ENCODE results near the gene SLC4A8.
"Not testable (repeated sequence)": the region's sequence is repeated elsewhere in the genome, so short reads cannot be mapped to it uniquely, and the experiment has no call there.

The SLC4A8 gene

GRCh38 chr12:51437431-51437830 lies 12.8 kb downstream of the SLC4A8 start:
- Mint-ChIP-seq H3K4me3 (no peak overlapping the region), H3K9me3 (no peaks in the 10 kb centered on the region), H3K27ac (no peak overlapping the region), H3K4me1 (peaks cover 7% of the 10 kb centered on the region), H3K36me3 (no peaks in the 10 kb centered on the region)
- ATAC-seq (no peak), DNase-seq (ENCODE audit: low spot score in 2 of 2) (no peak)

DNA sequence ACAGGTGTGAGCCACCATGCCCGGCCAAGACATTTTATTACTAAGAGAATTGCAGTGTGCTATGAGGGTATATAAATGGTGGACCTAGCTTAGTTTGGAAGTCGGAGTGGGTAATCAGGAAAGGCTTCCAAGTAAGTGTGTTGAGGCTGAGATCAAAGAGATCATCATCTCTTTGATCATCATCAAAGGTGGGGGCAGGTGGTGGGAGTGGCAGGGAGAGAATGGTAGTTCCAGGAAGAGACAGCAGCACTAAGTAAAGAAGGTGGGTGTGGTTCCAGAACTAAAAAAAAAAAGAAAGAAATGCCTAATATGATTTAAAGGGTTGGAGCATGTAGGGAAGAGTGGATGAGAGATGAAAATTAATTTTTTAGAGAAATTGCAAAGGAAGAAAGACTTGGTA lies 14.7 kb downstream of the SLC4A8 start:
- Mint-ChIP-seq H3K4me3 (no peak overlapping the region), H3K9me3 (no peaks in the 10 kb centered on the region), H3K36me3 (no peaks in the 10 kb centered on the region), H3K27ac (no peak overlapping the region), H3K4me1 (peaks cover 7% of the 10 kb centered on the region)
- no peak for DNase-seq (ENCODE audit: low spot score in 2 of 2)
- no peak for ATAC-seq

- no peak for ATAC-seq
Measured at GRCh38 chr12:51441583-51441982, 17.0 kb downstream of the SLC4A8 start.

GRCh38 chr12:51442324-51442723 lies 17.7 kb downstream of the SLC4A8 start:
- Mint-ChIP-seq H3K36me3 (no peaks in the 10 kb centered on the region), H3K9me3 (no peaks in the 10 kb centered on the region), H3K4me3 (no peak overlapping the region), H3K27ac (no peak overlapping the region), H3K4me1 (peaks cover 7% of the 10 kb centered on the region)
- ATAC-seq: no peak
- DNase-seq (ENCODE audit: low spot score in 2 of 2): no peak

More at GRCh38 chr12:51441583-51441982, 17.0 kb downstream of the SLC4A8 start:
- Mint-ChIP-seq H3K27ac (no peak overlapping the region), H3K36me3 (no peaks in the 10 kb centered on the region), H3K9me3 (no peaks in the 10 kb centered on the region), H3K4me3 (no peak overlapping the region), H3K4me1 (peaks cover 7% of the 10 kb centered on the region)
- DNase-seq (ENCODE audit: low spot score in 2 of 2): no peak

- no peak for DNase-seq (ENCODE audit: low spot score in 2 of 2)
- no peaks in the 10 kb centered on the region for H3K36me3 Mint-ChIP-seq
- no peaks in the 10 kb centered on the region for H3K9me3 Mint-ChIP-seq
- ATAC-seq: no peak
- peaks cover 7% of the 10 kb centered on the region for H3K4me1 Mint-ChIP-seq
- H3K4me3 Mint-ChIP-seq: no peak overlapping the region
- no peak overlapping the region for H3K27ac Mint-ChIP-seq
Measured at GRCh38 chr12:51443573-51443972, 18.9 kb downstream of the SLC4A8 start.

GRCh38 chr12:51448618-51449256 lies 24.1 kb downstream of the SLC4A8 start:
- peak overlapping the region; percentile 32 for H3K27ac Mint-ChIP-seq
- no peaks in the 10 kb centered on the region for H3K4me1 Mint-ChIP-seq
- no peak for ATAC-seq
- H3K9me3 Mint-ChIP-seq: no peaks in the 10 kb centered on the region
- no peak overlapping the region for H3K4me3 Mint-ChIP-seq
- no peaks in the 10 kb centered on the region for H3K36me3 Mint-ChIP-seq
- DNase-seq (ENCODE audit: low spot score in 2 of 2): no peak

DNA sequence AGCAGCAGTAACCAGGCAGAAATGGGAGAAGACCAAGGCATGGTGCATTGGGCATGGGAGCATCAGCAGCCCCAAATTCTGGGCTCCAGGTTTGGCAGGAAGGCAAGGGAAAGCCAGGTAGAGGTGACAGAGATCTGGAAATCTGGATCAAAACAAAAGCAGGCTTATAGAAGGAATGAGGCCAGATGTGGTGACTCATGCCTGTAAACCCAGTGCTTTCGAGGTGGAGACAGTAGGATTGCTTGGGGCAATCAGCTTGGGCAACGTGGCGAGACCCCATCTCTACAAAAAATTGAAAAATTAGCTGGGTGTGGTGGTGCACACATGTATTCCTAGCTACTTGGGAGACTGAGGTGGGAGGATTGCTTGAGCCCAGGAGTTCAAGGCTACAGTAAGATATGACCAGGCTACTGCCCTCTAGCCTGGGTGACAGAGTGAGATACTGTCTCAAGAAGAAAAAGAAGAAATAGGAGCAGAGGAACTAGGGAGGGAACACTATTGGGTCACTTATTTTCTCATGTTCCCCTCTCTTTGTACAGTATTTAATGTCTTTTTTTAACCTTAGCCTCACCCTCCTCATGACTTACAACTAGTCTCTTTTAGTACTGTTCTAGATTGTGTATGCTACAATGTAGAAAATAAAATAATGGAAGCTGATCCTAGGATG lies 25.1 kb downstream of the SLC4A8 start:
- DNase-seq (ENCODE audit: low spot score in 2 of 2) (no peak), ATAC-seq (no peak)
- Mint-ChIP-seq H3K27ac (peak overlapping the region; percentile 32), H3K36me3 (no peaks in the 10 kb centered on the region), H3K4me3 (no peak overlapping the region), H3K4me1 (no peaks in the 10 kb centered on the region), H3K9me3 (no peaks in the 10 kb centered on the region)

DNA sequence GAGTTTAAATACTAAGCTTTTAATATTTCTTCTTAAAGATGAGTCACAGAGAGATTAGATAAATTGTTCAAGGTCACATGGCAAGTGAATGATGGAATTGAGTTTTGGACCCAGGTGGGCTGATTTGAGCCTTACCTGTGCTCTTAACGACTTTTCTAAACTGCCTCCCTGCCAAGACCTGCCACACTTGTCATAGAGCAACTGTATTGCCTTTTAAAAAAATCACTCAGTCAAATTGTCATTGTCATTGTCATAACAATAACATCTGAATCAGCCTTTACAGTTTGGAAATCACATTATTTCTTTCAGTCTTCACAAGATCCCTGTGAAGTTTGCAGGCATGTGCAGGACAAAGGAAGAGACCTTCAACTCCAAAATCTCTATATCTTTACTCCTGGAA lies 25.7 kb downstream of the SLC4A8 start:
- no peak for ATAC-seq
- no peak for DNase-seq (ENCODE audit: low spot score in 2 of 2)
- Mint-ChIP-seq H3K36me3 (no peaks in the 10 kb centered on the region), H3K4me1 (no peaks in the 10 kb centered on the region), H3K9me3 (no peaks in the 10 kb centered on the region), H3K27ac (no peak overlapping the region), H3K4me3 (no peak overlapping the region)

GRCh38 chr12:51450806-51451205 lies 26.2 kb downstream of the SLC4A8 start:
- H3K4me3 Mint-ChIP-seq: no peak overlapping the region
- H3K4me1 Mint-ChIP-seq: no peaks in the 10 kb centered on the region
- no peak overlapping the region for H3K27ac Mint-ChIP-seq
- no peaks in the 10 kb centered on the region for H3K9me3 Mint-ChIP-seq
- DNase-seq (ENCODE audit: low spot score in 2 of 2): no peak
- H3K36me3 Mint-ChIP-seq: no peaks in the 10 kb centered on the region
- no peak for ATAC-seq

DNA sequence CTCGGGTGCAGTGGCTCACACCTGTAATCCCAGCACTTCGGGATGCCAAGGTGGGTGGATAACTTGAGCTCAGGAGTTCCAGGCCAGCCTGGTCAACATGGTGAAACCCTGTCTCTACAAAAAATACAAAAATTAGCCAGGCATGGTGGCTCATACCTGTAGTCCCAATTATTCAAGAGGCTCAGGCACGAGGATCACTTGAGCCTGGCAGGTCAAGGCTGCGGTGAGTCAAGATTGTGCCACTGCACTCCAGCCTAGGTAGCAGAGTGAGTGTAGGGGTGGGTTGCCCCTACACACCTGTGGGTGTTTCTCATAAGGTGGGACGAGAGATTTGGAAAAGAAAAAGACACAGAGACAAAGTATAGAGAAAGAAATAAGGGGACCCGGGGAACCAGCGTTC lies 29.4 kb downstream of the SLC4A8 start:
- not testable (repeated sequence) for H3K27ac Mint-ChIP-seq; DNase-seq (ENCODE audit: low spot score in 2 of 2); H3K36me3 Mint-ChIP-seq; ATAC-seq; H3K9me3 Mint-ChIP-seq; H3K4me3 Mint-ChIP-seq; H3K4me1 Mint-ChIP-seq

DNA sequence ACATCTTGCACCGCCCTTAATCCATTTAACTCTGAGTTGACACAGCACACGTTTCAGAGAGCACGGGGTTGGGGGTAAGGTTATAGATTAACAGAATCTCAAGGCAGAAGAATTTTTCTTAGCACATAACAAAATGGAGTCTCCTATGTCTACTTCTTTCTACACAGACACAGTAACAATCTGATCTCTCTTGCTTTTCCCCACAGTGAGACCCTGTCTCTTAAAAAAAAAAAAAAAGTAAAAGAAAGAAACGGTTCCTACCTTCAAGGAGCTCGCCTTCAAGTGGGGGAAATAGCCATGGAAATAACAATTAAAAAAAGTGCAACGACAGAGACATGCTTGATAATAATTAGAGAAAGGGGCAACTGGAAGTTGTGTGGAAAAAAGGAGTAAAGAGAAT lies 30.4 kb downstream of the SLC4A8 start:
- not testable (repeated sequence) for H3K27ac Mint-ChIP-seq; H3K9me3 Mint-ChIP-seq; H3K36me3 Mint-ChIP-seq; H3K4me3 Mint-ChIP-seq; ATAC-seq; DNase-seq (ENCODE audit: low spot score in 2 of 2); H3K4me1 Mint-ChIP-seq

DNA sequence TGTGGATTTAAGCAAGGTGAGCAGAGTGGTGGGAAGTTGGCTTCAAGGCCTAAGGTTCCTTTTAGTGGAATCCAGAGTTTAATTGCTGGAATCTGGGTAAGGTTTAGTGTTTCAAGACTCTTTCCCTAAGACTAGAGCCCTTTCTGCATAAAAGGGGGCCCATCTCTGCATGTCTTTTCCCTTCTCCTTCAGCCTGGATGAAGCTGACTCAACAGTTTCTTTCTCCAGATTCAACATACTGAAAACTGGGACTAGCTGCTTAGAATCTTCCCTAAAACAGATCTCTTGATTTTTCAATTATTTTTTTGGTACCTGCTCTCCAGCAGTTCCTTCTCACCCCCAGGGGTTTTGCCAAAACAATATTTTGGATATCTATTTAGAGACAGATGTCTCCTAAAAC lies 34.0 kb downstream of the SLC4A8 start:
- no peaks in the 10 kb centered on the region for H3K36me3 Mint-ChIP-seq
- no peaks in the 10 kb centered on the region for H3K4me1 Mint-ChIP-seq
- no peak overlapping the region for H3K4me3 Mint-ChIP-seq
- no peaks in the 10 kb centered on the region for H3K9me3 Mint-ChIP-seq
- ATAC-seq (no peak), DNase-seq (ENCODE audit: low spot score in 2 of 2) (no peak)
- H3K27ac Mint-ChIP-seq: no peak overlapping the region

DNA sequence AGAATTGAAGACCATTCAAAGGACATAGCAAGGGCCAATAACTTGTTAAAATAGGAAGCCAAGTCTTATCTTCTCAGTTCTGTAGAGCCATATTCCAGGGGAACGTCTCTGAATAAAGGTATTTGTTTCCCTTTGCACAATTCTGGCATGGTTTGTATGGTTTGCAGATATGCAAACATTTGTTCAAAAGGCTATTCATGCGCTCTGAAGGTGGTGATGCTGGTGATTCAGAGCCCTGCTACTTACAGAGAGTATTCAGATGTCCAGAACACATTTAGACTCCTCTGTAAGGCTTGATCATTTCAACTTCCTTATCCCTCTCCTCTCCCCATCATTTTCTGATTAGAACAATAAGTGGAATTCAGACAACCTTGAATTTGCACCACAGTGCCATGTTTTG lies 35.9 kb downstream of the SLC4A8 start:
- DNase-seq (ENCODE audit: low spot score in 2 of 2) (no peak), ATAC-seq (no peak)
- Mint-ChIP-seq H3K4me3 (no peak overlapping the region), H3K36me3 (no peaks in the 10 kb centered on the region), H3K9me3 (no peaks in the 10 kb centered on the region), H3K27ac (no peak overlapping the region), H3K4me1 (no peaks in the 10 kb centered on the region)

GRCh38 chr12:51465491-51465890 lies 40.9 kb downstream of the SLC4A8 start:
- H3K27ac Mint-ChIP-seq: no peak overlapping the region
- no peaks in the 10 kb centered on the region for H3K4me1 Mint-ChIP-seq
- no peaks in the 10 kb centered on the region for H3K9me3 Mint-ChIP-seq
- DNase-seq (ENCODE audit: low spot score in 2 of 2): no peak
- ATAC-seq: no peak
- H3K4me3 Mint-ChIP-seq: no peak overlapping the region
- H3K36me3 Mint-ChIP-seq: no peaks in the 10 kb centered on the region

- Mint-ChIP-seq H3K36me3 (no peaks in the 10 kb centered on the region), H3K27ac (no peak overlapping the region), H3K4me1 (no peaks in the 10 kb centered on the region), H3K4me3 (no peak overlapping the region), H3K9me3 (no peaks in the 10 kb centered on the region)
- DNase-seq (ENCODE audit: low spot score in 2 of 2) (no peak), ATAC-seq (no peak)
Measured at GRCh38 chr12:51470116-51470515, 45.5 kb downstream of the SLC4A8 start.

DNA sequence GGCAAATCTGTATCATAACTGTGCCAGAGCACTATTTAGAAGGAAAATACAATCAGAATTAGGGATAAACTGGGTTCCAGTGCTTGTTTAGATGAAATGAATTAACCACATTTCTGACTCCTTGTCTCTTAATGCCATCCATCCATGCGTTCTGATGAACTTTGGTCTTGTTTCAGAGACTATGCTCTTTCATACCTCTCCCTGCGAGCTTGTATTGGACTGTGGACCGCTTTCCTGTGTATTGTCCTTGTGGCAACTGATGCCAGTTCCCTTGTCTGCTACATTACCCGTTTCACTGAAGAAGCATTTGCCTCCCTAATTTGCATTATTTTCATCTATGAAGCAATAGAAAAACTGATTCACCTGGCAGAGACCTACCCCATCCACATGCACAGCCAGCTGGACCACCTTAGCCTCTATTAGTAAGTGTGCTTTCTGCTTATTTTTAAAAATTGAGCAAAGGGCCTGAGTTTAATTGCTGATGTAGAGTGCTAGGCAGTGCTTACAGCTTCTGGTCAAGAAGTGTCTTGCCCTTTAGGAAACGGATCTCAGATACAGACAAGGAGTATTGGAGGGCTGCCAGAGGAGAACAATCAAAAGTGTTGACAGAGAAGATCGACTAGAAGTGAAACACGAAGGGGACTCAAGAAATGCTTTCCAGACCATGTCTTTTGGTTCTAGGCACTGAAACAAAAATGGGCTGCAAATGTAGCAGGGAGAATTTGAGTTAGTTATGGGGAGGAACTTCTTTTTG lies 46.7 kb downstream of the SLC4A8 start:
- H3K4me3 Mint-ChIP-seq: no peak overlapping the region
- DNase-seq (ENCODE audit: low spot score in 2 of 2): no peak
- no peak for ATAC-seq
- no peak overlapping the region for H3K27ac Mint-ChIP-seq
- no peaks in the 10 kb centered on the region for H3K36me3 Mint-ChIP-seq
- no peaks in the 10 kb centered on the region for H3K9me3 Mint-ChIP-seq
- H3K4me1 Mint-ChIP-seq: no peaks in the 10 kb centered on the region
